ENCODE results near the gene RSPH3. TPM values are rescaled to one million over a fixed set of nuclear protein-coding genes. Genes with fewer than 3 reads are reported as not detected.

Gene RSPH3
- total and polyA plus RNA-seq, 2 experiments from 2014 or later: 8.0 to 8.2 TPM

DNA sequence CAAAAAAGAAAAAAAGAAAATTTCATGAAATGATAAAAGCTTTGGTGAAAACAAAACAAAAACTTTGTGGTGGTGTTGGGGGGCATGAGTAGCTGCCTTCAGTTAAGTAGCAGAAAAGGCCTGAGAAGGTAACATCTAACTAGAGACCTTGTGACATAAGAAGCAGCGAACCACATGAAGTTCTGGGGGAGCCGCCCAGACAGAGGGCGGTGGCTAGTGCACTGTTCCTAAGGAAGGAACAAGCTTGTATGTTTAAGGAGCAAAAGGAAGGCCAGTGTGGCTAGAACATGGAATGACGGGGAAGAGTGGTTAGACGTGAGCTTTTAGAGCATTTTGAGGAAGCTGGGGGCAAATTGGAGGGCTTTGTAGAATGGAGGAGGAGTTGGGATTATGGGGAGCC, 7.5 kb upstream of the RSPH3 start:
- Histone ChIP-seq H3K9me2 (replicated peaks; ENCODE audit: insufficient read depth) (no peaks in the 10 kb centered on the region), H3K4me3 (no peak overlapping the region), H3K27me3 (no peaks in the 10 kb centered on the region), H3K4me1 (ENCODE audit: insufficient read depth) (no peaks in the 10 kb centered on the region), H3K9me3 (ENCODE audit: low read depth) (no peaks in the 10 kb centered on the region), H3K4me2 (no peak overlapping the region), H3K79me2 (no peaks in the 10 kb centered on the region), H4K20me1 (ENCODE audit: insufficient read depth, poor library complexity, severe bottlenecking) (no peaks in the 10 kb centered on the region), H2AFZ (no peak overlapping the region), H3K27ac (no peak overlapping the region), H3K36me3 (replicated peaks; ENCODE audit: insufficient read depth, low read depth) (no peaks in the 10 kb centered on the region)
- no peak for DNase-seq (ENCODE audit: low spot score)
- WGBS (ENCODE audit: low lambda C conversion rate, missing lambda C conversion rate): 88% methylated on average over 5 of the region's 5 CpGs
- TF ChIP-seq EZH2phosphoT487 (IDR thresholded peaks at IDR 0.05; ENCODE audit: low read depth, severe bottlenecking, unreplicated experiment): no peak
- TF ChIP-seq, protein P1, sequence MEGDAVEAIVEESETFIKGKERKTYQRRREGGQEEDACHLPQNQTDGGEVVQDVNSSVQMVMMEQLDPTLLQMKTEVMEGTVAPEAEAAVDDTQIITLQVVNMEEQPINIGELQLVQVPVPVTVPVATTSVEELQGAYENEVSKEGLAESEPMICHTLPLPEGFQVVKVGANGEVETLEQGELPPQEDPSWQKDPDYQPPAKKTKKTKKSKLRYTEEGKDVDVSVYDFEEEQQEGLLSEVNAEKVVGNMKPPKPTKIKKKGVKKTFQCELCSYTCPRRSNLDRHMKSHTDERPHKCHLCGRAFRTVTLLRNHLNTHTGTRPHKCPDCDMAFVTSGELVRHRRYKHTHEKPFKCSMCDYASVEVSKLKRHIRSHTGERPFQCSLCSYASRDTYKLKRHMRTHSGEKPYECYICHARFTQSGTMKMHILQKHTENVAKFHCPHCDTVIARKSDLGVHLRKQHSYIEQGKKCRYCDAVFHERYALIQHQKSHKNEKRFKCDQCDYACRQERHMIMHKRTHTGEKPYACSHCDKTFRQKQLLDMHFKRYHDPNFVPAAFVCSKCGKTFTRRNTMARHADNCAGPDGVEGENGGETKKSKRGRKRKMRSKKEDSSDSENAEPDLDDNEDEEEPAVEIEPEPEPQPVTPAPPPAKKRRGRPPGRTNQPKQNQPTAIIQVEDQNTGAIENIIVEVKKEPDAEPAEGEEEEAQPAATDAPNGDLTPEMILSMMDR (IDR thresholded peaks at IDR 0.05; ENCODE audit: poor library complexity): no peak
- no peak for TF ChIP-seq EZH2 (IDR thresholded peaks at IDR 0.05; ENCODE audit: borderline replicate concordance)

DNA sequence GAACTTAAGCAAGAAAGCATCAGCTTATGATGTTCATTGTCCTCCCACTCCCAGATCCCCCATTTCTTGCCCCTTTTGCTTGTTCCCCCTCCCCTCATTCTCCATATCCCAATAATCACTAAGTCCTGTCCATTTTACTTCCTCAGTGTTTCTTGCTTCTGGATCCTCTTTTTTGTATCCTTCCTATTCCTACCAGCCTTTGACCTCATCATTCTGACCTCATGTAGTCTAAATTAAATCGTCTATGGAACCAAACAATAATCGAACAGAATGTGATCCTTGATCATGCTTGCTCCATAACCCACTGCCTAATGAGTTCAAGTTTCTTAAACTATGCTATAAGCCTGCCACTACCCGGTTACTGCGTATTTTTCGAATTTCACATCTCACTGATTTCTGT, 5.4 kb upstream of the RSPH3 start:
- peaks cover 8% of the 10 kb centered on the region for H3K79me2 ChIP-seq
- peaks cover 5% of the 10 kb centered on the region for H3K4me1 ChIP-seq (ENCODE audit: insufficient read depth)
- no peaks in the 10 kb centered on the region for H4K20me1 ChIP-seq (ENCODE audit: insufficient read depth, poor library complexity, severe bottlenecking)
- H3K36me3 ChIP-seq (replicated peaks; ENCODE audit: insufficient read depth, low read depth): no peaks in the 10 kb centered on the region
- H3K27ac ChIP-seq: no peak overlapping the region
- TF ChIP-seq EZH2phosphoT487 (IDR thresholded peaks at IDR 0.05; ENCODE audit: low read depth, severe bottlenecking, unreplicated experiment): no peak
- H3K27me3 ChIP-seq: no peaks in the 10 kb centered on the region
- DNase-seq (ENCODE audit: low spot score): no peak
- H3K4me2 ChIP-seq: no peak overlapping the region
- 93% methylated on average over 5 of the region's 5 CpGs for WGBS (ENCODE audit: low lambda C conversion rate, missing lambda C conversion rate)
- no peaks in the 10 kb centered on the region for H3K9me2 ChIP-seq (replicated peaks; ENCODE audit: insufficient read depth)
- H3K9me3 ChIP-seq (ENCODE audit: low read depth): no peaks in the 10 kb centered on the region
- no peak overlapping the region for H3K4me3 ChIP-seq
- H2AFZ ChIP-seq: no peak overlapping the region

DNA sequence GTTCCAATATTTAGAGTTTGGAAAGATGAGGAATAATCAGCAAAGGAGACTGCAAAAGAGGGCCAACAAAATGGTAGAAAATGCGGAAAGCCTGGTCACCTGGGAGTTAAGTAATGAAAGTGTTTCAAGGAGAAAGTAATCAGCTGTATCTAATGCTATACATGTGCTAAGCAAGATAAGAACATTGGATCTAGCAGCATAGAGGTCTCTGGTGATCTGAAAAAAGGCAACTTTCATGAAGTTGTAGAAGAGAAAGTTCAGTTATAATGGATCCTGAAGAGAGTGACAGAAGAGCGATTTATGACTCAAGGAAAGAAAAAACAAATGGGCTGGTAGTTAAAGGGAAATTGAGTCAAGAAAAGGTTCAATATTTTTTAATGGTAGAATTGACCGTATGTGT, 4.6 kb upstream of the RSPH3 start:
- TF ChIP-seq EZH2phosphoT487 (IDR thresholded peaks at IDR 0.05; ENCODE audit: low read depth, severe bottlenecking, unreplicated experiment) (no peak), EZH2 (IDR thresholded peaks at IDR 0.05; ENCODE audit: borderline replicate concordance) (no peak)
- TF ChIP-seq, protein P1 (IDR thresholded peaks at IDR 0.05; ENCODE audit: poor library complexity): no peak
- H3K36me3 ChIP-seq (replicated peaks; ENCODE audit: insufficient read depth, low read depth): no peaks in the 10 kb centered on the region
- H3K4me1 ChIP-seq (ENCODE audit: insufficient read depth): peaks cover 5% of the 10 kb centered on the region
- H3K27ac ChIP-seq: no peak overlapping the region
- H3K9me2 ChIP-seq (replicated peaks; ENCODE audit: insufficient read depth): no peaks in the 10 kb centered on the region
- H3K27me3 ChIP-seq: no peaks in the 10 kb centered on the region
- H3K4me2 ChIP-seq: no peak overlapping the region
- H3K9me3 ChIP-seq (ENCODE audit: low read depth): no peaks in the 10 kb centered on the region
- no peaks in the 10 kb centered on the region for H4K20me1 ChIP-seq (ENCODE audit: insufficient read depth, poor library complexity, severe bottlenecking)
- peaks cover 8% of the 10 kb centered on the region for H3K79me2 ChIP-seq
- no peak overlapping the region for H2AFZ ChIP-seq
- DNase-seq (ENCODE audit: low spot score): no peak
- 65% methylated on average over 3 of the region's 3 CpGs for WGBS (ENCODE audit: low lambda C conversion rate, missing lambda C conversion rate)
- no peak overlapping the region for H3K4me3 ChIP-seq

DNA sequence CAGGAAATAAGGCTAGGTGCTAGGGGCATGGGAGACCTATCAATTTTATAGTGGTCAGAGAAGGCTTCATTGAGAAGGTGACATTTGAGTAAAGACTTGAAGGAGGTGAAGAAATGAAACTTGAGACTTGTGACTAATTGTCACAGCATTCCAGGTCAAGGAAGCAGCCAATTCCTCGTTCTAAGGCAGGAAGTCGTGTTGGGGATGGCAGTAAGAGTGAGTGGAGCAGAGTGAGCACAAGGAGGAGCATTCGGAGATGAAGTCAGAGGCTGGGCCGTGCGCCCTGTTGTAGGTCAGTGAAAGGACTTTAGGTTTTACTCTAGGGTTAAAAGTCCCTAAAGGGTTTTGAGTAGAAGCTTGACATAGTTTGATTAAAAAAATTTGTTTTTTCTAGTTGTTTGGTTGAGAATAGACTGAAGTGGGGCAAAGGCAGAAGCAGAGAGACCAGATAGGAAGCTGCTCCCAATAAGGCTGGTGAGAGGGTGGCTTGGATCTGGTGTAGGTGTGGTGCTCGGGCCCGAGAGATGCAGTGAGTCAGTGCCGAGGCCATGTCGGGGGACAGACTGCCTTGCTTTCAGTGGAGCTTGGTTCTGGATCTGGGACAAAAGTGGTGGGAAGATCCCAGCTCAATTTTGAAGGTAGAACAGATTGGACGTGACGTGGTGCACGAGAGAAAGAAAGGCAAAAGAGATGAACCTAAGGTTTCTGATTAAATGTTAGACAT, 2.6 kb upstream of the RSPH3 start:
- Histone ChIP-seq H3K36me3 (replicated peaks; ENCODE audit: insufficient read depth, low read depth) (no peaks in the 10 kb centered on the region), H3K9me3 (ENCODE audit: low read depth) (no peaks in the 10 kb centered on the region), H3K27me3 (no peaks in the 10 kb centered on the region), H4K20me1 (ENCODE audit: insufficient read depth, poor library complexity, severe bottlenecking) (no peaks in the 10 kb centered on the region), H3K4me1 (ENCODE audit: insufficient read depth) (peaks cover 5% of the 10 kb centered on the region), H3K79me2 (peaks cover 19% of the 10 kb centered on the region), H3K4me2 (no peak overlapping the region), H3K4me3 (no peak overlapping the region), H3K27ac (no peak overlapping the region), H2AFZ (no peak overlapping the region), H3K9me2 (replicated peaks; ENCODE audit: insufficient read depth) (no peaks in the 10 kb centered on the region)
- no peak for DNase-seq (ENCODE audit: low spot score)
- no peak for TF ChIP-seq EZH2phosphoT487 (IDR thresholded peaks at IDR 0.05; ENCODE audit: low read depth, severe bottlenecking, unreplicated experiment)
- no peak for TF ChIP-seq EZH2 (IDR thresholded peaks at IDR 0.05; ENCODE audit: borderline replicate concordance)
- TF ChIP-seq, protein P1 (IDR thresholded peaks at IDR 0.05; ENCODE audit: poor library complexity): no peak
- WGBS (ENCODE audit: low lambda C conversion rate, missing lambda C conversion rate): 92% methylated on average over 12 of the region's 12 CpGs

All from hepatocyte (in vitro differentiated cells).